HEK293 (cell line): ENCODE measurements around the gene TTLL11.

ENCODE experiments used
- CTCF ChIA-PET: fragments of 350-600 bp; formaldehyde crosslinking; extraction: SDS; loops from one replicate; lab custom pipeline; 2021; ENCODE audit warnings: antibody characterized with exemption; lab: Yijun Ruan, JAX
- POLR2A ChIA-PET: fragments of 300-600 bp; formaldehyde crosslinking; extraction: SDS; loops from one replicate; lab custom pipeline; 2020; ENCODE audit warnings: antibody characterized with exemption, inconsistent platforms; lab: Yijun Ruan, JAX
- H3K27ac ChIP-seq: fragments of 200-500 bp; sonication (Bioruptor generic); 2 replicates; pipeline ENCODE4 v1.5.1; 2014; ENCODE audit warnings: low read depth, low read length, control low read depth, inconsistent platforms; ENCODE audit errors: extremely low read depth
- H3K36me3 ChIP-seq, 2 experiments: fragments of 200-500 bp in 1 of 2; sonication (Bioruptor generic) in 1 of 2; 1 replicate in 1 of 2; 2 replicates in 1 of 2; pipeline ENCODE4 v1.5.1; 2014 to 2017; ENCODE audit warnings: inconsistent platforms in 2 of 2, low read length in 2 of 2; ENCODE audit not compliant: control insufficient read depth in 2 of 2, insufficient read depth in 1 of 2
- H3K4me1 ChIP-seq: fragments of 200-500 bp; sonication (Bioruptor generic); 2 replicates; pipeline ENCODE4 v1.5.1; 2014; ENCODE audit warnings: mild to moderate bottlenecking, low read length, inconsistent platforms; ENCODE audit not compliant: control insufficient read depth, insufficient read depth
- H3K4me3 ChIP-seq: 2 replicates; pipeline ENCODE4 v1.5.1; 2011; ENCODE audit warnings: low read depth, mild to moderate bottlenecking, control low read depth, low read length, moderate library complexity
- H3K9me3 ChIP-seq: fragments of 200-500 bp; sonication (Bioruptor generic); 2 replicates; pipeline ENCODE4 v1.5.1; 2014; ENCODE audit warnings: low read depth, low read length, inconsistent platforms; ENCODE audit not compliant: control insufficient read depth, insufficient read depth
- AEBP2 ChIP-seq: fragments of 450-650 bp; formaldehyde crosslinking; IDR thresholded peaks from 2 replicates; pipeline ENCODE4 v1.5.1; 2016; ENCODE audit warnings: missing biosample characterization, missing genetic modification characterization, borderline replicate concordance
- ELK4 ChIP-seq: IDR thresholded peaks from 2 replicates; pipeline ENCODE4 v1.6.1; 2011; ENCODE audit warnings: mild to moderate bottlenecking, low read depth, low read length, borderline replicate concordance
- IKZF3 ChIP-seq: fragments of 450-650 bp; IDR thresholded peaks from 2 replicates; pipeline ENCODE4 v1.5.0; 2018; ENCODE audit warnings: missing biosample characterization, mild to moderate bottlenecking, missing genetic modification characterization, moderate library complexity
- SCRT2 ChIP-seq: fragments of 450-650 bp; formaldehyde crosslinking; IDR thresholded peaks from 2 replicates; pipeline ENCODE4 v1.5.1; 2016; ENCODE audit warnings: missing biosample characterization, missing genetic modification characterization
- SP2 ChIP-seq: fragments of 450-650 bp; formaldehyde crosslinking; IDR thresholded peaks from 2 replicates; pipeline ENCODE4 v1.5.1; 2016; ENCODE audit warnings: missing biosample characterization, missing genetic modification characterization
- YY1 ChIP-seq: fragments of 450-650 bp; formaldehyde crosslinking; IDR thresholded peaks from 2 replicates; pipeline ENCODE4 v1.5.1; 2018; ENCODE audit warnings: missing biosample characterization, missing genetic modification characterization
- ZBTB20 ChIP-seq: fragments of 450-650 bp; formaldehyde crosslinking; IDR thresholded peaks from 2 replicates; pipeline ENCODE4 v1.5.1; 2016; ENCODE audit warnings: missing biosample characterization, missing genetic modification characterization
- ZNF169 ChIP-seq: fragments of 450-650 bp; formaldehyde crosslinking; IDR thresholded peaks from 2 replicates; pipeline ENCODE4 v1.5.1; 2016; ENCODE audit warnings: missing biosample characterization, missing genetic modification characterization
- ZNF24 ChIP-seq: fragments of 450-650 bp; formaldehyde crosslinking; IDR thresholded peaks from 2 replicates; pipeline ENCODE4 v1.5.1; 2016; ENCODE audit warnings: missing biosample characterization, missing genetic modification characterization
- ZNF248 ChIP-seq: fragments of 450-650 bp; formaldehyde crosslinking; IDR thresholded peaks from 2 replicates; pipeline ENCODE4 v1.5.1; 2017; ENCODE audit warnings: missing biosample characterization, missing genetic modification characterization
- ZNF311 ChIP-seq: fragments of 450-650 bp; formaldehyde crosslinking; IDR thresholded peaks from 2 replicates; pipeline ENCODE4 v1.5.1; 2017; ENCODE audit warnings: missing biosample characterization, missing genetic modification characterization, borderline replicate concordance
- ZNF335 ChIP-seq: fragments of 450-650 bp; formaldehyde crosslinking; conservative IDR thresholded peaks from 2 replicates; pipeline ENCODE4 v1.5.1; 2016; ENCODE audit warnings: missing biosample characterization, missing genetic modification characterization
- ZNF391 ChIP-seq: fragments of 450-650 bp; formaldehyde crosslinking; IDR thresholded peaks from 2 replicates; pipeline ENCODE4 v1.5.1; 2016; ENCODE audit warnings: low read depth, missing biosample characterization, missing genetic modification characterization, borderline replicate concordance
- ZNF423 ChIP-seq: fragments of 450-650 bp; formaldehyde crosslinking; IDR thresholded peaks from 2 replicates; pipeline ENCODE4 v1.5.1; 2016; ENCODE audit warnings: missing biosample characterization, missing genetic modification characterization
- ZNF596 ChIP-seq: fragments of 450-650 bp; IDR thresholded peaks from 2 replicates; pipeline ENCODE4 v1.5.0; 2018; ENCODE audit warnings: missing biosample characterization, mild to moderate bottlenecking, missing genetic modification characterization, moderate library complexity
- ZNF707 ChIP-seq: fragments of 450-650 bp; formaldehyde crosslinking; IDR thresholded peaks from 2 replicates; pipeline ENCODE4 v1.5.1; 2016; ENCODE audit warnings: missing biosample characterization, missing genetic modification characterization
- ZNF76 ChIP-seq: fragments of 450-650 bp; formaldehyde crosslinking; IDR thresholded peaks from 2 replicates; pipeline ENCODE4; 2016; ENCODE audit warnings: low read depth, missing biosample characterization, missing genetic modification characterization, borderline replicate concordance
- ZNF777 ChIP-seq: fragments of 450-650 bp; formaldehyde crosslinking; IDR thresholded peaks from 2 replicates; pipeline ENCODE4 v1.5.1; 2017; ENCODE audit warnings: missing biosample characterization, missing genetic modification characterization, borderline replicate concordance
- ZNF830 ChIP-seq: fragments of 450-650 bp; IDR thresholded peaks from 2 replicates; pipeline ENCODE4 v1.5.0; 2018; ENCODE audit warnings: missing biosample characterization, missing genetic modification characterization, low read depth, mild to moderate bottlenecking, moderate library complexity
- TF ChIP-seq, protein P1 (sequence below): fragments of 450-650 bp; formaldehyde crosslinking; IDR thresholded peaks from 2 replicates; pipeline ENCODE4 v1.5.1; 2016; ENCODE audit warnings: missing biosample characterization, missing genetic modification characterization, borderline replicate concordance
- TF ChIP-seq, protein P2 (sequence below): fragments of 450-650 bp; formaldehyde crosslinking; IDR thresholded peaks from 2 replicates; pipeline ENCODE4 v1.5.1; 2016; ENCODE audit warnings: missing biosample characterization, missing genetic modification characterization
- TF ChIP-seq, protein P3 (sequence below): fragments of 450-650 bp; formaldehyde crosslinking; IDR thresholded peaks from 2 replicates; pipeline ENCODE4 v1.5.1; 2016; ENCODE audit warnings: missing biosample characterization, missing genetic modification characterization
- TF ChIP-seq, protein P4 (sequence below): fragments of 450-650 bp; formaldehyde crosslinking; IDR thresholded peaks from 2 replicates; pipeline ENCODE4 v1.5.1; 2016; ENCODE audit warnings: missing biosample characterization, missing genetic modification characterization, low read depth

TTLL11 gene

GRCh38 chr9:122008559-122008958 lies 84.5 kb downstream of the TTLL11 start (continued):
- TF ChIP-seq, protein P1, sequence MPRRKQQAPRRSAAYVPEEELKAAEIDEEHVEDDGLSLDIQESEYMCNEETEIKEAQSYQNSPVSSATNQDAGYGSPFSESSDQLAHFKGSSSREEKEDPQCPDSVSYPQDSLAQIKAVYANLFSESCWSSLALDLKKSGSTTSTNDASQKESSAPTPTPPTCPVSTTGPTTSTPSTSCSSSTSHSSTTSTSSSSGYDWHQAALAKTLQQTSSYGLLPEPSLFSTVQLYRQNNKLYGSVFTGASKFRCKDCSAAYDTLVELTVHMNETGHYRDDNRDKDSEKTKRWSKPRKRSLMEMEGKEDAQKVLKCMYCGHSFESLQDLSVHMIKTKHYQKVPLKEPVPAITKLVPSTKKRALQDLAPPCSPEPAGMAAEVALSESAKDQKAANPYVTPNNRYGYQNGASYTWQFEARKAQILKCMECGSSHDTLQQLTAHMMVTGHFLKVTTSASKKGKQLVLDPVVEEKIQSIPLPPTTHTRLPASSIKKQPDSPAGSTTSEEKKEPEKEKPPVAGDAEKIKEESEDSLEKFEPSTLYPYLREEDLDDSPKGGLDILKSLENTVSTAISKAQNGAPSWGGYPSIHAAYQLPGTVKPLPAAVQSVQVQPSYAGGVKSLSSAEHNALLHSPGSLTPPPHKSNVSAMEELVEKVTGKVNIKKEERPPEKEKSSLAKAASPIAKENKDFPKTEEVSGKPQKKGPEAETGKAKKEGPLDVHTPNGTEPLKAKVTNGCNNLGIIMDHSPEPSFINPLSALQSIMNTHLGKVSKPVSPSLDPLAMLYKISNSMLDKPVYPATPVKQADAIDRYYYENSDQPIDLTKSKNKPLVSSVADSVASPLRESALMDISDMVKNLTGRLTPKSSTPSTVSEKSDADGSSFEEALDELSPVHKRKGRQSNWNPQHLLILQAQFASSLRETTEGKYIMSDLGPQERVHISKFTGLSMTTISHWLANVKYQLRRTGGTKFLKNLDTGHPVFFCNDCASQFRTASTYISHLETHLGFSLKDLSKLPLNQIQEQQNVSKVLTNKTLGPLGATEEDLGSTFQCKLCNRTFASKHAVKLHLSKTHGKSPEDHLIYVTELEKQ (tag by site-specific recombination): no peak
- no peak for TF ChIP-seq AEBP2 (tag by site-specific recombination)
- no peak for TF ChIP-seq ZNF423 (tag by site-specific recombination)
- TF ChIP-seq ZNF24 (tag by site-specific recombination): no peak
- TF ChIP-seq ZNF777: no peak
- TF ChIP-seq SP2: no peak
- no peak for TF ChIP-seq ZNF707 (tag by site-specific recombination)

GRCh38 chr9:122007837-122008236 lies 85.3 kb downstream of the TTLL11 start:
- Histone ChIP-seq H3K27ac (no peak overlapping the region), H3K4me1 (no peaks in the 10 kb centered on the region), H3K4me3 (no peak overlapping the region), H3K9me3 (no peaks in the 10 kb centered on the region), H3K36me3 (no peaks in the 10 kb centered on the region)
- ChIA-PET CTCF (interaction anchor here (0.6 to 1.5 kb wide), 5 partner anchors 9 to 448 kb away, joined by 3 to 5 read pairs (median 3); no protein-coding TSS in a partner anchor), POLR2A (no interaction called here)
- TF ChIP-seq ZNF169: no peak

- H3K36me3 ChIP-seq: no peaks in the 10 kb centered on the region
- H3K9me3 ChIP-seq: no peaks in the 10 kb centered on the region
- ChIA-PET CTCF (interaction anchor here (0.5 to 1.5 kb wide), 8 partner anchors 9 to 1124 kb away, joined by 3 to 5 read pairs (median 3); no protein-coding TSS in a partner anchor), POLR2A (no interaction called here)
- H3K4me3 ChIP-seq: no peak overlapping the region
- no peaks in the 10 kb centered on the region; the same call in 1 of the 2 replicates for H3K4me1 ChIP-seq
- H3K27ac ChIP-seq: no peak overlapping the region
- TF ChIP-seq ZNF76: no peak
- no peak for TF ChIP-seq ZBTB20 (tag by site-specific recombination)
- TF ChIP-seq, protein P2, sequence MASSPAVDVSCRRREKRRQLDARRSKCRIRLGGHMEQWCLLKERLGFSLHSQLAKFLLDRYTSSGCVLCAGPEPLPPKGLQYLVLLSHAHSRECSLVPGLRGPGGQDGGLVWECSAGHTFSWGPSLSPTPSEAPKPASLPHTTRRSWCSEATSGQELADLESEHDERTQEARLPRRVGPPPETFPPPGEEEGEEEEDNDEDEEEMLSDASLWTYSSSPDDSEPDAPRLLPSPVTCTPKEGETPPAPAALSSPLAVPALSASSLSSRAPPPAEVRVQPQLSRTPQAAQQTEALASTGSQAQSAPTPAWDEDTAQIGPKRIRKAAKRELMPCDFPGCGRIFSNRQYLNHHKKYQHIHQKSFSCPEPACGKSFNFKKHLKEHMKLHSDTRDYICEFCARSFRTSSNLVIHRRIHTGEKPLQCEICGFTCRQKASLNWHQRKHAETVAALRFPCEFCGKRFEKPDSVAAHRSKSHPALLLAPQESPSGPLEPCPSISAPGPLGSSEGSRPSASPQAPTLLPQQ (tag by site-specific recombination): no peak
- TF ChIP-seq ZNF830 (tag by site-specific recombination): no peak
- no peak for TF ChIP-seq ZNF248 (tag by site-specific recombination)
- TF ChIP-seq ZNF391 (tag by site-specific recombination): no peak
- TF ChIP-seq ZNF596 (tag by site-specific recombination): no peak
- TF ChIP-seq IKZF3 (tag by site-specific recombination): no peak
- no peak for TF ChIP-seq ZNF311
- TF ChIP-seq SCRT2 (tag by site-specific recombination): no peak
- TF ChIP-seq, protein P3, sequence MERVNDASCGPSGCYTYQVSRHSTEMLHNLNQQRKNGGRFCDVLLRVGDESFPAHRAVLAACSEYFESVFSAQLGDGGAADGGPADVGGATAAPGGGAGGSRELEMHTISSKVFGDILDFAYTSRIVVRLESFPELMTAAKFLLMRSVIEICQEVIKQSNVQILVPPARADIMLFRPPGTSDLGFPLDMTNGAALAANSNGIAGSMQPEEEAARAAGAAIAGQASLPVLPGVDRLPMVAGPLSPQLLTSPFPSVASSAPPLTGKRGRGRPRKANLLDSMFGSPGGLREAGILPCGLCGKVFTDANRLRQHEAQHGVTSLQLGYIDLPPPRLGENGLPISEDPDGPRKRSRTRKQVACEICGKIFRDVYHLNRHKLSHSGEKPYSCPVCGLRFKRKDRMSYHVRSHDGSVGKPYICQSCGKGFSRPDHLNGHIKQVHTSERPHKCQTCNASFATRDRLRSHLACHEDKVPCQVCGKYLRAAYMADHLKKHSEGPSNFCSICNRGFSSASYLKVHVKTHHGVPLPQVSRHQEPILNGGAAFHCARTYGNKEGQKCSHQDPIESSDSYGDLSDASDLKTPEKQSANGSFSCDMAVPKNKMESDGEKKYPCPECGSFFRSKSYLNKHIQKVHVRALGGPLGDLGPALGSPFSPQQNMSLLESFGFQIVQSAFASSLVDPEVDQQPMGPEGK: no peak
- no peak for TF ChIP-seq ZNF335 (tag by site-specific recombination)
- TF ChIP-seq YY1 (tag by site-specific recombination): no peak
- TF ChIP-seq, protein P4, sequence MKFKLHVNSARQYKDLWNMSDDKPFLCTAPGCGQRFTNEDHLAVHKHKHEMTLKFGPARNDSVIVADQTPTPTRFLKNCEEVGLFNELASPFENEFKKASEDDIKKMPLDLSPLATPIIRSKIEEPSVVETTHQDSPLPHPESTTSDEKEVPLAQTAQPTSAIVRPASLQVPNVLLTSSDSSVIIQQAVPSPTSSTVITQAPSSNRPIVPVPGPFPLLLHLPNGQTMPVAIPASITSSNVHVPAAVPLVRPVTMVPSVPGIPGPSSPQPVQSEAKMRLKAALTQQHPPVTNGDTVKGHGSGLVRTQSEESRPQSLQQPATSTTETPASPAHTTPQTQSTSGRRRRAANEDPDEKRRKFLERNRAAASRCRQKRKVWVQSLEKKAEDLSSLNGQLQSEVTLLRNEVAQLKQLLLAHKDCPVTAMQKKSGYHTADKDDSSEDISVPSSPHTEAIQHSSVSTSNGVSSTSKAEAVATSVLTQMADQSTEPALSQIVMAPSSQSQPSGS: no peak
- no peak for TF ChIP-seq ELK4
Observed at GRCh38 chr9:122005597-122005996, 87.5 kb downstream of the TTLL11 start.
